Activated T-cell treated with anti-CD3 and anti-CD28 coated beads for 48 hours (primary cell): Measurements from ENCODE around the gene SPRY1.

Source experiments
- DNase-seq: peaks from one replicate; pipeline ENCODE4 v3.0.0-alpha.2; 2020; ENCODE audit warnings: low read depth

The SPRY1 gene

DNA sequence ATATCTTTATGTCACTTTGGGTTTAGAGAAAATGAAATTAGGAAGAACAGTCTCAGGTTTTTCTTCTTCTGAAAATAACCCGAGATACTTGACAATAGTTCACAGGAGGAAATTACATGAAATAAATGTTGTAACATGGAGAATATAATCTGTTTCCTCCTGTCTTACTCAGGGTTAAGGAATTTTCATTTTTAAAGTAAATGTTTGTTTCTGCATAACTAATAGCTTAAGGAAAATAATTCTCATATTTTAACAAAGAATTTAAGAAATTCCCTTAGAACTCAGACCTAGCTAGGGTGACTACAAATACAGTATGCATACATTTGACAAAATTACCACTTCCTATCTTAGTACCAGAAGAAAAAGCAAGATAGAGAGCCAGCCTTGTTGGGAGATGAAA, 17.2 kb upstream of the SPRY1 start:
- DNase-seq: no peak

DNA sequence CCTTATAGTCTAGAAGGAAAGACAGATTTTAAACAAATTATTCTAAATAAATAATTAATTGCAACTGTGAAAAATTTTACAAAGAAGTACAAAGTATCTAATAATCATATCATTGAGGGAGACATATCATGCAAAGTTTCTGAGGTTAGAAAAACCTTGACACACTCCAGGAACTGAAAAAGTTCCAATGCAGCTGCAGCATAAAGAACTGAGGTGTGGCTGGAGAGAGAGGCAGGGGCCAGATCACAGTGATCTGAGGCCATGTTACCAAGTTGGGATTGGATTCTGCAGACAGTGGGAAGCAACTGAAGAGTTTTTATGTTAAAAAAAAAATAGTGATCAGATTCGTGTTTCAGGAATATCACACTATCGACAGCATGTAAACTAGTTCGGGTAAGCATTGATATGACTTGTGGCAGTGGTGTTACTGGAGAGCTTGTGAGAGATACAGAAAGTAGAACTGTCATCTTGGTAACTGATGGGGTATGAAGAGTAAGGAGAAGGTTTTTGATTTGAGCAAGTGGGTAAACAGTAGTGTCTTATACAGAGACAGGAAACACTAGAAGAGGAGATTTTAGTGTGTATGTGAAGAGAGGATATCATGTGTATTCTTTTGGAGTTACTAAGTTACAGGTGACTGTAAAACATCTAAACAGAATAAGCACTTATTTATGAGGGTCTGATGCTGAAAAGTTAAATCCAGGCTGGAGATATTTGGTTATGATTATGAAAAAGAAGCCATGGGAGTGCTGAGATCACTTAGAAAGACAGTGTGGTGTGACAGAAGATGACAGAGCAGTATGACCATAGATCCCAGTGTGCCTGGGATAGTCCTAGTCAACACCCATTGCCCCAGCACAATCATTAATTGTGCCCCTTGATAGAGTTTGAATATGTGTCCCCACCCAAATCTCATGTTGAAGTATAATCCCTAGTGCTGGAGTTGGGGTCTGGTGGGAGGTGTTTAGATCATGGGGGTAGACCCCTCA, 15.6 kb upstream of the SPRY1 start:
- DNase-seq: no peak

- no peak for DNase-seq
Observed at GRCh38 chr4:123381996-123382395, 14.6 kb upstream of the SPRY1 start.

DNA sequence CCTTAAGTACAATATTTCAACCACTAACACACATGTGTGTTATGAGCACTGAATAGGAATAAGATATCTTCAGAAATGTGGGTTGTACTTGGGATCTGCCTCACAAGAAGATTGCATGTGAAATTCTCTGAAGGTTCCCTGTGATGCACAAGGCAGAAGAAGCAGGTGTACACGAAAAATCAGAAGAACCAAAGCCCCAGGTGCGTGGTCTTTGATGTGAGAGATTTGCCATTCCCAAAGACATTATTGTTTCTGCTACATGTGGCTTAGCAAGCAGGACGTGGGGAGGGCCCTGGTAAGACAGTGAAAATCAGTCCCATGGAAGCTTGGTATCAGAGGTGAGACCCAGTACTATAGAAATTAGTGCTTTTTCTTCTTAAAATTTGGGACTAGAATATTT, 13.0 kb upstream of the SPRY1 start:
- no peak for DNase-seq

DNA sequence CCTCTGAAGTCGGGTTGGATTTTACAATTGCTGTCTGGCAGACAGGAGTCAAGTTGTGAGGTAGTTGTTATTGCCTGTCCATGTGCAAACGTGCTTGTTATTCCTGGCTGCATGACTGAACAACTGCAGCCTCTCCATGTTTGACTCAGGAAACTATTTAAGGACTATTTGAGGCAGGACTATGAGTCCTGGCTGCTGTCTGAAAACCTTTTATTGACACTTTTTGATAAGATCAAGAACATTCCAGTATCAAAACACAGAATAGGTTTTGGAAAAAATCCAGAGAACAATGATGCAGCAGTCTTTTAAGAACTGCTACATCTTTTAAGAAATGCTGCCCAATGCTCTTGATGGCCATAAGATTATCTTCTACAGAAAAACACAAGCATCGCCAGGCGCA, 10.0 kb upstream of the SPRY1 start:
- DNase-seq: no peak

GRCh38 chr4:123390846-123391456, 5.6 kb upstream of the SPRY1 start:
- no peak for DNase-seq

- no peak for DNase-seq
Observed at GRCh38 chr4:123393721-123394120, 2.9 kb upstream of the SPRY1 start.

DNA sequence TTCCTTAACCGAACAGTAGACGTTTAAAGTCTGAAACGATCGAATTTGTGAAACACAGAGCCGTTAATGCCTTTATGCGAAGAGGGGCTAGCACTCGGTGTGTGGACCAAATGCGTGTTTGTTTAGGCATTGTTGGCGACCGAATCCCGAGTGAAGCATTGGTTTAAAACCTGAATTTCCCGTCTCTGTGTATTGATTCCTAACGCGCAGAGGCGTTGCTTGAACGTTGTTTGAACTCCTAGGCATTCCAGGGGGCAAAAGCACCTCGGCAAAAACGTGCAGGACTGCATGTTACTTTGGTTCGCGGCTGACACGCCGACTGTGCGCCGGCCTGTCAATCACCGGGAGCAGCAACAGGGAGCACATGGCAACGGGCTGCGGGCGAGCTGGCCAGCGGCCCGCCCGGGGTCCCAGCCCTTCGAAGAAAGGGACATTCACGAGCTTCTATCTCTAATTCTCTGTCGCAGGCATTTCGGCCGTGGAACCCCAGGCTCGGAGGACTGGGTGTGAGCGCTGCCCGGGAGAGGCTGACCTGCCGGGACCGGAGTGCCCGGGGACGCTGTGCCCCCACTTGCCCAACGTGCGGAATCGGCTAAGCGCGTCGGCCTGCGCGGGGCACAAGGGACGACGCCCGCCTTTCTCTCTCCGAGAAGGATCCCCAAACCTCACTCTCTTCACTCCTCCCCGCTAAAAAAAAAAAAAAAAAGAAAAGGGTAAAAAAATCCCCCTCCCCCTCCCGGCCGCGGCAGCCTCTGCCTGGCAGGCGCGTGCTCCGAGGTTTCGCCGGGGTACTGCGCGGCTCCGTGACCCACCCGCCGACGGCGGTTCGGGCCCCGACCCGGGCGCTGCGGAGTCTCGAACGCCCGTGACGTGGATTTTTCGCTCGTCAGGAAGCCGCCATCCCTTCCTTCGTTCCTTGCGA, 810 bp downstream of the SPRY1 start:
- DNase-seq: peak; percentile 54

- peak; percentile 76 for DNase-seq
Observed at GRCh38 chr4:123398066-123398852, 1.7 kb downstream of the SPRY1 start.

- DNase-seq: peak; percentile 46
Observed at GRCh38 chr4:123398853-123399626, 2.4 kb downstream of the SPRY1 start.

- no peak for DNase-seq
Observed at GRCh38 chr4:123399627-123400358, 3.2 kb downstream of the SPRY1 start.

- DNase-seq: no peak
Observed at GRCh38 chr4:123401271-123402120, 4.9 kb downstream of the SPRY1 start.

GRCh38 chr4:123402121-123402465, 5.5 kb downstream of the SPRY1 start:
- no peak for DNase-seq

GRCh38 chr4:123403080-123403604, 6.5 kb downstream of the SPRY1 start:
- no peak for DNase-seq

DNA sequence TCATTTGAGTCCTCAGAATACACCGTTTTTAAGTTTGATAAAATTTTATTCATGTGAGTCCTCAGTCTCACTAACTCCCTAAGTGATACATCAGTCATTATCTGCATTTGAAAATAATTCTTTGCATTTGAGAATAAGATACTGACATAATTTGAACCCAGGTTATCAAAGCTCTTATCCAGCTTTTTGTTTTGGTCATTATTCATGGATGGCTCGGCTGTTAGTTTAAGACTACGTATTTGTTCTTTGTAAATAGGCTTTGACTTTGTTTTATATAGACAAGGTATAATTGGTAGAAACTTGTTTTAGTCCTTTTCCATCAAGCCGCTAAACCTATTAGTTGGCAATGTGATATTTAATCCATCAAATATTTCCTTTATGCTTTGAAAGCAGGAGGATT, 7.9 kb downstream of the SPRY1 start:
- no peak for DNase-seq

DNA sequence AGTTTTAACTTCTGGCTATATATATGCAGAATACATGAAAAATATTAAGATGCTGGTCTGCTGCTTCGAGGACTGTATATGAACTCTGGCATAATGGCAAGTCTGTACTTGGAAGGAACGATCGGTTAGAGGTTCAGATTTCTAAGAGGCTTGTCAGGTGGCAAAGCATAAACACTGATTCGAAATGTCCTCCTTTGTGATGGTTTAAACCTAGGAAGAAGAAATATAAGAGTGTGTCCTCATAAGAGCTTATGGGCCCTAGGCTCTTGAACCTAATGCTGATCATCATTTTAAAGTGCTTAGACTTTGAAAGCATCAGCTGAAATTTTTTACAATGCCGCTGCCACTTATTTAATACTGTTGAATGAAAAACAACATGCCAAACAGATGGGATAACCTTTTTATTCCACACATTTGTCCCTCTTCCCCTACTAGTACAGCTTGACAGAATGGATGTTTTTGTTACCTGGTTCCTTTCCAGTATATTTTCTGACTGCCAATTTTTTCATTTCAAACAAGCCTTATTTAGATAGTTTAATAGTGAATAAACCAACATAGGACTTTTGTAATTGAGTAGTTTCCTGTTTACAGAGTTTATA, 8.8 kb downstream of the SPRY1 start:
- DNase-seq: no peak

DNA sequence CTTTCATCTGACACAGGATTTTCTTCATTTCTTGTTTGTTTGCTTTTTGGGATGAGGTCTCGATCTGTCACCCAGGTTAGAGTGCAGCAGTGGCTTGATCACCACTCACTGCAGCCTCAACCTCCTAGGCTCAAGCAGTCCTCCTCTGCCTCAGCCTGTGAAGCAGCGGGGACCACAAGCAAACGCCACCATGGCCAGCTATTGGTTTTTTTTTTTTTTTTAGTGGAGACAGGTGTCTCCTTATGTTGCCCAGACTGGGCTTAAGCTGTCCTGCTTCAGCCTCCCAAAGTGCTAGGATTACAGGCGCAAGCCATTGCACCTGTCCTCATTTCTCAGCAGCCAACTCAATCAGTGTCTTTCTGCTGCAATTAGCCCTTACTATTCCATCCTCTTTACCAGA, 10.3 kb downstream of the SPRY1 start:
- DNase-seq: no peak

DNA sequence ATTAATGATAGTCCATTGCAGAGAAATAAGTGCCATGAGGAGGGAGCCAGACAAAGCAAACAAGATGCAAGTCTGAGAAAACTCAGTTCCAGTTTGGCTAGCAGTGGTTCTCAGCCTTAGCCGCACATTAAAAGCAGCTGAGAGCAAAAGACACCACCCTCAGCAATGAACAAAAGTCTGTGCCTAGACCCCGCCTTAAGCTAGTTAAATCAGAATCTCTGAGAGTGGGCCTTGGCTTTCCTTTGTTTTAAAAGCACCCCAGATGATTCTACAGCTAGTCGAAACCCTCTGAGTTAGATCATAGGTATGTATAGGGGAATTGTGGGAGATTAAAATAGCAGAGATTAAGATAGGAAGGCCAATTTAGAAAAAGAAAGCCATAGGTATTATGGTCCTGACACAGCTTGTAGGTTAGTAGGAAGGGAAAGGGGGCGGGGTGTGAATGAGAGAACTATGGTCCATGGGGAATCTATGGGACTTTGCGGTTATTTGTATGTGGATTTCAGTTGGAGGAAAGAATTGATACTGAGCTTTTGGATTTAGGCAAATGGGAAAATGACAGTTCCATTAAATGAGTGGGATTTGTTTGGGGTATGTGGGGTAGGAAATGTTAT, 12.0 kb downstream of the SPRY1 start:
- DNase-seq: no peak
